Measurements from ENCODE around the gene HINT3.

HINT3 gene

DNA sequence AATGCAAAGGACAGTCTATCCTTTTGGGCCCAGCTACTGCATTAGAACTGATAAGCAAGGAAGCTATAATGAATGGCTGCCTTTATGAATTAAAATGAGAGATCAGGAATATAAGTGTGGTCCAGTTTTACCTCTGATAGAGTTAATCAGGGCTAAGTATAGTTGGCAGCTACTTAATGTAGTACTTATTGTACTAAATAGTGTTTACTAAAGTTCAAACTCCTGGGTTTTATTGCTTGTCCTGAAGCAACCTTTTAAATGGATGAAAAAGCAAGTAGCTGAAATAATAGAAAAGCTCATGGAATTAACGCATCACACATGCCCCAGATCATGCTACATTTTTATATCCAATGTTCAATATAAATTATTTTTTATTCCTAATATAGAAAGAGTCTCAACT is 35.1 kb downstream of the HINT3 start:
- TF ChIP-seq, protein P1, sequence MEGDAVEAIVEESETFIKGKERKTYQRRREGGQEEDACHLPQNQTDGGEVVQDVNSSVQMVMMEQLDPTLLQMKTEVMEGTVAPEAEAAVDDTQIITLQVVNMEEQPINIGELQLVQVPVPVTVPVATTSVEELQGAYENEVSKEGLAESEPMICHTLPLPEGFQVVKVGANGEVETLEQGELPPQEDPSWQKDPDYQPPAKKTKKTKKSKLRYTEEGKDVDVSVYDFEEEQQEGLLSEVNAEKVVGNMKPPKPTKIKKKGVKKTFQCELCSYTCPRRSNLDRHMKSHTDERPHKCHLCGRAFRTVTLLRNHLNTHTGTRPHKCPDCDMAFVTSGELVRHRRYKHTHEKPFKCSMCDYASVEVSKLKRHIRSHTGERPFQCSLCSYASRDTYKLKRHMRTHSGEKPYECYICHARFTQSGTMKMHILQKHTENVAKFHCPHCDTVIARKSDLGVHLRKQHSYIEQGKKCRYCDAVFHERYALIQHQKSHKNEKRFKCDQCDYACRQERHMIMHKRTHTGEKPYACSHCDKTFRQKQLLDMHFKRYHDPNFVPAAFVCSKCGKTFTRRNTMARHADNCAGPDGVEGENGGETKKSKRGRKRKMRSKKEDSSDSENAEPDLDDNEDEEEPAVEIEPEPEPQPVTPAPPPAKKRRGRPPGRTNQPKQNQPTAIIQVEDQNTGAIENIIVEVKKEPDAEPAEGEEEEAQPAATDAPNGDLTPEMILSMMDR (IDR thresholded peaks at IDR 0.05; ENCODE audit: low read depth, low read length, missing control alignments) = no peak
- in situ Hi-C loops (cut with HindIII; ENCODE audit: low sequenced_read_pairs) = no loop called here
- no peak for DNase-seq (ENCODE audit: low read depth)
- no peak overlapping the region for H3K4me3 ChIP-seq (ENCODE audit: low read depth, low read length)

DNA sequence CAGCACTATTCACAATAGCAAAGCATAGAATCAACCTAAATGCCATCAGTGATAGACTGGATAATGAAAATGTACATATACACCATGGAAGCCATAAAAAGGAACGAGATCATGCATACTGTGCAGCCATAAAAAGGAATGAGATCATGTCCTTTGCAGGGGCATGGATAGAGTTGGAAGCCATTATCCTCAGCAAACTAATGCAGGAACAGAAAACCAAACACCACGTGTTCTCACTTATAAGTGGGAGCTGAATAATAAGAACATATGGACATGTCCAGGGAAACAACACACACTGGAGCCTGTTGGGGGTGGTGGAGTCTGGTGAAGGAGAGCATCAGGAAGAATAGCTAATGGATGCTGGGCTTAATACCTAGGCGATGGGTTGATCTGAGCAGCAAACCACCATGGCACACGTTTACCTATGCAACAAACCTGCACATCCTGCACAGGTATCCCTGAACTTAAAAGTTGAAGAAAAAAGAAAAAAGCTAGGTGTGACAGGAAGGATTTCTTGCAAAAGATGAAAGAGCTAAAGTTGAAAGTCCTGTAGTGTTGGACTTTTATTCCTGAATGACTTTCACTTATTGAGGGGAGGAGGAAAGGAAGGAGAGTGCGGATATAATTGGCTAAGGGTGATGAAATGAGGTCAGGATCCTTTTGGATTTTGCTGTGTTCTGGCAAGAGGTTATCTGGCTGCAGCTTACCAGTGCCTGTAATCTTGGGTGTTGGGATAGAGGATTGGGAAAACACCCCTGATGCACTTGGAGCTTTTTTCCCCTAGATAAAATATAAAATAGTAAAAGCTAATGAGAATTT is 38.3 kb downstream of the HINT3 start:
- TF ChIP-seq, protein P1 (IDR thresholded peaks at IDR 0.05; ENCODE audit: low read depth, low read length, missing control alignments) = no peak
- in situ Hi-C loops (cut with HindIII; ENCODE audit: low sequenced_read_pairs) = no loop called here
- H3K4me3 ChIP-seq (ENCODE audit: low read depth, low read length) = no peak overlapping the region
- DNase-seq (ENCODE audit: low read depth) = no peak

DNA sequence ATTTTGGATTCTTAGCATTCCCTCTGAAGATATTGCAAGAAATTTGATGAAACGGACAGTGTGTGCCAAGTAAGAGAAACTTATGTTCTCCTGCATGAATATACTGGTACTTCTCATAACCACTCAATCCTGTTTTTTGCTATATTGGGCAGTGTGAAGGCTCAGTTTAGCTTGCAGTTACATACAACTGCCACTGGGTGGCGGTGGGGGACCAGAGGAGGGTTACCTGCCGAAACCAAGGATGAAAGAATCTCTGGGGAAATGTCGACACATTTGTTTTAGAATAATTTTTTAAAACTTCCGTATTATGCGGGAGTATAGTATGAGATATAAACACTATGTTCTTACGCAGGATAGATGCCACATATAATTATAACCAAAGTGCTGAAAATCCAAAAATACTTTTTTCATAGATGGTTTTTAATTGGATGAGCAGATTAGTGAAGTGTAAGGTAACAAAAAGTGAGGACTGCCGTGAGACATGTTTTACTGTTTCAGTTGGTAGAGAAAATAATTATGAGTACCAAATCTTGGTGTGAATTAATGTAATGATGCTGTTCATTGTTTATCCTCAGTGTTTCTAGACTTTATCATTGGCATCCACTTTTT is 39.5 kb downstream of the HINT3 start:
- TF ChIP-seq, protein P1 (IDR thresholded peaks at IDR 0.05; ENCODE audit: low read depth, low read length, missing control alignments) = peak; percentile 99
- H3K4me3 ChIP-seq (ENCODE audit: low read depth, low read length) = no peak overlapping the region
- in situ Hi-C loops (cut with HindIII; ENCODE audit: low sequenced_read_pairs) = no loop called here
- peak; percentile 39 for DNase-seq (ENCODE audit: low read depth)

DNA sequence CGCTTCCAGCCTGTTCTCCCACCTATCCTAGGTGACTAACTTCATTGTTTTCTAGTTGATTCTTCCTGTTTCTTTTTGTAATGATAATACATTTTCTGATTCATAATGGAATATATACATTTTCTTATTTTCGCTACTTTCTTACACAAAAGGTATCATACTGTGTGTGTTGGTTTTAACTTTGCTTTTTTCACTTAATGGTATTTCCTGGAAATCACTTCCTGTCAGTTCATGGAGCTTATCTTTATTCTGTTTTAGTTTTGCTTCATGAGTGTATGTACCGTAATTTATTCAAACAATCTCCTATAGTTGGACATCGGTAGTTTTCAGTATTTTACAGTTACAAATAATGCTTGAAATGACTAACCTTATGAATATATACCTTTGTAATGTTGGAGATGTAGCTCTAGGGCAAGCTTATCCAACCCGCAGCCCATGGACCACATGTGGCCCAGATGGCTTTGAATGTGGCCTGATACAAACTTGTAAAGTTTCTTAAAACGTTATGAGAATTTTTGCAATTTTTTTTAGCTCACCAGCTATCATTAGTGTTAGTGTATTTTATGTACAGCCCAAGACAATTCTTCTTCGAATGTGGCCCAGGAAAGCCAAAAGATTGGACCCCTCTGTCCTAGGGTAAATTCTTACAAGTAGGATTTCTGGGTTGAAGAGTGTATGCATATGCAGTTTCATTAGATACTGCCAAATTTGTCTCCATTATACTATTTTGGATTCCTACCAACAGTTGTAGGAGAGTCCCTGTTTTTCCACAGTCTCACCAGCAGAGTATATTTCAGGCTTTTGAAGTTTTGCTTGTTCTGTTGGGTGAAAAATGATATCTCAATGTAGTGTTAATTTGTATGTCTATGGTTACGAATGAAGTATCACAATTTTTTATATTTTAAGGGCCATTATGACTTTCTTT is 46.4 kb downstream of the HINT3 start:
- H3K4me3 ChIP-seq (ENCODE audit: low read depth, low read length) = no peak overlapping the region
- in situ Hi-C loops (cut with HindIII; ENCODE audit: low sequenced_read_pairs) = no loop called here
- no peak for DNase-seq (ENCODE audit: low read depth)
- TF ChIP-seq, protein P1 (IDR thresholded peaks at IDR 0.05; ENCODE audit: low read depth, low read length, missing control alignments) = no peak

DNA sequence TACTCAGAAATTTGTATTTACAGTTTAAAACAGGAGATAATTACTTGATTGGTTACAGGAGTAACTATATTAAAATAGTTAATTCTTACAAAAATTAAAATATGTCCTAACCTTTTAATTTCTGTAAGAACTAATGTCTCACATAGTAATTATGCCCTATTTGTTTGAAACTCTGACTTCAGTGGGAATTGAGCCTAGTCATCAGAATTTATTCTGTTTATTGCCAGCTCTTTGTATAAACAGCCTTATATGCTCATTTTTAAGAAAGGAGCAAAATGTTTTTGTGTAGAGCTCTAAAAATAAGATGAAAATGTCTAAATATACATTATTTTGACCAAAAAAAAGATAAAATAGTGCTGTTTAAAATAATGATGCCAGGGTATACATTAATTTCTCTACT is 51.2 kb downstream of the HINT3 start:
- no peak for DNase-seq (ENCODE audit: low read depth)
- in situ Hi-C loops (cut with HindIII; ENCODE audit: low sequenced_read_pairs) = no loop called here
- H3K4me3 ChIP-seq (ENCODE audit: low read depth, low read length) = no peak overlapping the region
- TF ChIP-seq, protein P1 (IDR thresholded peaks at IDR 0.05; ENCODE audit: low read depth, low read length, missing control alignments) = no peak

DNA sequence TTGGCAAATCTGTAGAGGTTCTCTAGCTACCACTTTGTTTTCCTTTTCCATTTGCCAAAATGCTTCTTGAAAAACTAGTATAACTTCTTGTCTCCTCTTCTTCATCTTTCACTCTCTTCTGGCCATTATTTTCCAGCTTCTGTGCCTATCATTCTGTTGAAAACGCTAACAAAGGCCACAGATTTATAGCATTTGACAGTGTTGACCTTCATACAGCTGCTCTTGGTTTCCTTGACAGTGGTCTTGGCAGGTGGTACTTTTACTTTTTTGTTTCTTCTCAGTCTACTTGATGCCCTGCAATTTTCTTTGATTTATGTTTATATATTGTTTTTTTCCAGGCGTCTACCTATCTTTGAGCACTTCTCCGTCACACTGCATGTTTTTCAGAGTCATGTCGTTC is 53.5 kb downstream of the HINT3 start:
- TF ChIP-seq, protein P1 (IDR thresholded peaks at IDR 0.05; ENCODE audit: low read depth, low read length, missing control alignments) = no peak
- no peak overlapping the region for H3K4me3 ChIP-seq (ENCODE audit: low read depth, low read length)
- in situ Hi-C loops (cut with HindIII; ENCODE audit: low sequenced_read_pairs) = no loop called here
- no peak for DNase-seq (ENCODE audit: low read depth)
